Measurements from ENCODE around the gene CSGALNACT2.

Gene CSGALNACT2

DNA sequence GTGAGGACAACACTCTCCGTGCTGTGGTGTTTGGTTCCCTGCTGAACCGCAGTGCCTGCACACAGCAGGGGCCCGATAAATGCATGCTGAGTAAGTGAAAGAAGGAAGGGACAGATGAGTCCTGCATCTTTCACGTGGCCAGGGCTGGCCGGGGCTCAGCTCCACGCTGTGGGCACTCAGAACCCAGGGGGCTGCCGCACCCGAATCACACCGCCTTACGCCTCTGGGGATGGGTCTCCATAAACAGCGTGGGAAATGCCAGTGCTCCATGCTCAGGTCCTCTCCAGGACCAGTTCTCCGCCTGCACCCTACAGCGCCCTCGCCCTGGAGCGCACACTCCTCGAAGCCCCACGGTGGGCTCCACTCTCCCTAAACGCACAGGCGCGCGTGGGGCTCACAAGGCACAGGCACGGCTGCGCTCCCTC, 90.5 kb downstream of the CSGALNACT2 start:
- DNase-seq (ENCODE audit: low read depth) = no peak

GRCh38 chr10:43229208-43230061, 91.2 kb downstream of the CSGALNACT2 start:
- no peak for DNase-seq (ENCODE audit: low read depth)

- DNase-seq (ENCODE audit: low read depth) = no peak
Observed at GRCh38 chr10:43230101-43230908, 92.1 kb downstream of the CSGALNACT2 start.

- DNase-seq (ENCODE audit: low read depth) = no peak
Observed at GRCh38 chr10:43230909-43231522, 92.8 kb downstream of the CSGALNACT2 start.

- DNase-seq (ENCODE audit: low read depth) = no peak
Observed at GRCh38 chr10:43231523-43232078, 93.4 kb downstream of the CSGALNACT2 start.

DNA sequence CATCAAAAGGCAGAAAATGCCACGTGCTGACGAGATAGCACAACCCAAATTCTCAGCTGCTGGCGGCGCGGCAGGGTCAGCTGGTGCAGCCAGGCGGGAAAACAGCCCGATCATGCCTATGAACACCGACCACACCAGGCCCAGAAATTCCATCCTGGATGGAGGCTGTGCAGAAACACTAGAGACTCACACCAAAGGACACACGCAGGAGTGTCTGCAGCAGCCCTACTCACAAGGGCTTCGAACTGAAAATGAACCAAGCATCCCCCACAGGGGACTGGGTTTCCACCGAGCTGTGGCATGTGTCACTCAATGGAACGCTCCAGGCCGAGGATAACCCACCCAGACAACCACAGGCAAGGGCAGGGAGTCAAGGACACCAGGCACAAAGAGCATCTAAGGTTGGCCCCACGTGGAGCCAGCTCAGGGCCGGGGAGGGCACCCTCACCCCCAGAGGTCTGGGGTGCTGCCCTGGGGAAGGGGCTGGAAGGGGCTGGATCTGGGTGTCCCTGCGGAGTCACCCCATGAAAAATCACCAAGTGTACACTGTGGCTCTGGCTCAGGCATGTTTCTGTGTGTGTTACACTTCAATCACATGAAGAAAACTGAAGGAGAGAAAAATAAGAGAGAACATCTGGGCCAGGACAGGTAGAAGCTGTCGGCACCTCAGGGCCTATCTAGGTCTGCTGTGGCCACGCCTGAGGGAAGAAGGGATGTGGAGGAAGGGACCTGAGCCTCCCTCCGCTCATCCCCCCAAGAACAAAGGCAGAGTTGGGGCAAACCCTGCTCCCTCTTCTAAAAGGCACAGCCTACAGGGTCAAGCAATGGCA, 95.6 kb downstream of the CSGALNACT2 start:
- no peak for DNase-seq (ENCODE audit: low read depth)

- DNase-seq (ENCODE audit: low read depth) = no peak
Observed at GRCh38 chr10:43234471-43235041, 96.3 kb downstream of the CSGALNACT2 start.
